Neural cell (in vitro differentiated cells): ENCODE data around the gene BCAP31. TPM values are rescaled to one million over a fixed set of nuclear protein-coding genes. Genes with fewer than 3 reads are reported as not detected.
"Not testable (repeated sequence)": the region's sequence is repeated elsewhere in the genome, so short reads cannot be mapped to it uniquely, and the experiment has no call there.

Experiments used
- H2AFZ ChIP-seq: fragments of 200-600, 300-800 bp; sonication (generic), shearing (Covaris generic); 2 replicates; pipeline ENCODE4 v1.6.0; 2014; ENCODE audit warnings: low read depth, mild to moderate bottlenecking, antibody characterized with exemption, low read length, moderate library complexity
- H3F3A ChIP-seq: fragments of 200-600 bp; shearing (Covaris generic); 2 replicates; pipeline ENCODE4 v1.6.1; 2016; ENCODE audit warnings: mild to moderate bottlenecking, moderate library complexity, mixed read lengths, antibody characterized with exemption, low read length; ENCODE audit not compliant: insufficient read depth, poor library complexity, severe bottlenecking
- H3K27ac ChIP-seq: fragments of 200-600, 300-800 bp; sonication (generic), shearing (Covaris generic); 2 replicates; pipeline ENCODE4 v1.5.1; 2014; ENCODE audit warnings: mild to moderate bottlenecking, low read length, moderate library complexity
- H3K27me3 ChIP-seq: fragments of 300-800, 200-600 bp; sonication (generic), shearing (Covaris generic); 2 replicates; pipeline ENCODE4 v1.6.0; 2014; ENCODE audit warnings: mild to moderate bottlenecking, low read depth, low read length, moderate library complexity; ENCODE audit not compliant: insufficient read depth
- H3K36me3 ChIP-seq: fragments of 300-800, 200-600 bp; sonication (generic), shearing (Covaris generic); 2 replicates; pipeline ENCODE4 v1.5.1; 2014; ENCODE audit warnings: mild to moderate bottlenecking, antibody characterized with exemption, low read length, moderate library complexity; ENCODE audit not compliant: insufficient read depth
- H3K4me2 ChIP-seq: fragments of 300-800, 200-600 bp; sonication (generic), shearing (Covaris generic); 2 replicates; pipeline ENCODE4 v1.6.0; 2014; ENCODE audit warnings: mild to moderate bottlenecking, low read length
- H3K4me3 ChIP-seq: fragments of 300-800, 200-600 bp; sonication (generic), shearing (Covaris generic); 2 replicates; pipeline ENCODE4 v1.5.1; 2014; ENCODE audit warnings: mild to moderate bottlenecking, low read length, moderate library complexity
- H3K79me2 ChIP-seq: fragments of 200-600 bp; shearing (Covaris generic); replicated peaks from 2 replicates; pipeline ENCODE4 v1.6.0; 2014; ENCODE audit warnings: mild to moderate bottlenecking, low read length, moderate library complexity; ENCODE audit not compliant: insufficient read depth
- H3K9ac ChIP-seq: fragments of 300-800, 200-600 bp; sonication (generic), shearing (Covaris generic); 2 replicates; pipeline ENCODE4 v1.6.1; 2016; ENCODE audit warnings: mild to moderate bottlenecking, low read length, mixed read lengths
- H3K9me2 ChIP-seq: fragments of 200-600 bp; shearing (Covaris generic); 2 replicates; pipeline ENCODE4 v1.6.1; 2016; ENCODE audit warnings: mild to moderate bottlenecking, low read length, mixed read lengths; ENCODE audit not compliant: insufficient read depth
- H3K9me3 ChIP-seq: fragments of 200-600, 300-800 bp; sonication (generic), shearing (Covaris generic); 2 replicates; pipeline ENCODE4 v1.6.1; 2016; ENCODE audit warnings: mild to moderate bottlenecking, mixed run types, low read length, moderate library complexity, mixed read lengths
- H4K20me1 ChIP-seq: fragments of 200-600 bp; shearing (Covaris generic); 2 replicates; pipeline ENCODE4 v1.6.1; 2016; ENCODE audit warnings: mild to moderate bottlenecking, mixed run types; ENCODE audit not compliant: insufficient read depth
- CTCF ChIP-seq: fragments of 450-650 bp; IDR thresholded peaks from 2 replicates; pipeline ENCODE4 v1.5.1; 2014; ENCODE audit warnings: antibody characterized with exemption, mild to moderate bottlenecking, moderate library complexity; ENCODE audit not compliant: poor library complexity, severe bottlenecking
- EP300 ChIP-seq: fragments of 450-650 bp; conservative IDR thresholded peaks from 2 replicates; pipeline ENCODE4 v1.6.1; 2014; ENCODE audit warnings: antibody characterized with exemption, mild to moderate bottlenecking, moderate library complexity; ENCODE audit not compliant: poor library complexity, severe bottlenecking
- EZH2 ChIP-seq: fragments of 200-600, 300-800 bp; shearing (Covaris generic), sonication (generic); IDR thresholded peaks from 2 replicates; pipeline ENCODE4 v1.6.1; 2014; ENCODE audit warnings: antibody characterized with exemption, low read length, borderline replicate concordance, mild to moderate bottlenecking; ENCODE audit not compliant: insufficient read depth, poor library complexity, severe bottlenecking
- MXI1 ChIP-seq: fragments of 450-650 bp; conservative IDR thresholded peaks from 2 replicates; pipeline ENCODE4 v1.6.1; 2014; ENCODE audit warnings: antibody characterized with exemption, mild to moderate bottlenecking; ENCODE audit not compliant: poor library complexity, severe bottlenecking
- POLR2AphosphoS5 ChIP-seq: IDR thresholded peaks from 2 replicates; pipeline ENCODE4 v1.6.1; 2012
- RAD21 ChIP-seq: fragments of 450-650 bp; conservative IDR thresholded peaks from 2 replicates; pipeline ENCODE4 v1.6.1; 2014; ENCODE audit warnings: antibody characterized with exemption, mild to moderate bottlenecking, moderate library complexity
- REST ChIP-seq: IDR thresholded peaks from 2 replicates; pipeline ENCODE4 v1.6.1; 2012; ENCODE audit warnings: borderline replicate concordance
- SMC3 ChIP-seq: fragments of 450-650 bp; conservative IDR thresholded peaks from 2 replicates; pipeline ENCODE4 v1.6.1; 2014; ENCODE audit warnings: antibody characterized with exemption, mild to moderate bottlenecking, moderate library complexity; ENCODE audit not compliant: poor library complexity
- TAF1 ChIP-seq: IDR thresholded peaks from 2 replicates; pipeline ENCODE4 v1.6.1; 2012; ENCODE audit warnings: low read depth
- polyA plus RNA-seq: library from polyadenylated mRNA; depleted of rRNA; stranded (reverse); fragments of >200 nt; gene quantifications from 2 replicates; pipeline ENCODE4 v1.2.3, GENCODE V29; 2014

The BCAP31 gene
- polyA plus RNA-seq, 1 donor from 2014 or later, result 182 TPM

GRCh38 chrX:153692003-153692402, 32.2 kb downstream of the BCAP31 start:
- TF ChIP-seq CTCF, result no peak
- no peak for TF ChIP-seq MXI1
- no peak for TF ChIP-seq RAD21
- TF ChIP-seq EZH2, result no peak
- TF ChIP-seq TAF1, result no peak
- no peak for TF ChIP-seq POLR2AphosphoS5
- no peak for TF ChIP-seq SMC3
- no peak for TF ChIP-seq EP300
- no peak for TF ChIP-seq REST
- H3K9me3 ChIP-seq, result no peaks in the 10 kb centered on the region
- H3K9ac ChIP-seq, result no peak overlapping the region
- H4K20me1 ChIP-seq, result peaks cover 4% of the 10 kb centered on the region
- H3K27me3 ChIP-seq, result no peaks in the 10 kb centered on the region
- H3K27ac ChIP-seq, result no peak overlapping the region
- no peak overlapping the region for H3K4me2 ChIP-seq
- no peaks in the 10 kb centered on the region for H3K9me2 ChIP-seq
- no peaks in the 10 kb centered on the region for H3K36me3 ChIP-seq
- H2AFZ ChIP-seq, result no peak overlapping the region
- peaks cover 9% of the 10 kb centered on the region for H3K79me2 ChIP-seq
- H3F3A ChIP-seq, result no peaks in the 10 kb centered on the region
- H3K4me3 ChIP-seq, result no peak overlapping the region

GRCh38 chrX:153691032-153691827, 33.0 kb downstream of the BCAP31 start:
- not testable (repeated sequence) for H3F3A ChIP-seq, H3K9ac ChIP-seq, H3K27me3 ChIP-seq, H4K20me1 ChIP-seq, H3K9me2 ChIP-seq, H3K9me3 ChIP-seq, H3K36me3 ChIP-seq, H2AFZ ChIP-seq, H3K79me2 ChIP-seq, H3K4me2 ChIP-seq, H3K27ac ChIP-seq
- H3K4me3 ChIP-seq, result peak overlapping the region; percentile 65
